Coronary artery (tissue), 2 donors: ENCODE measurements around the gene MAP1S.

Source experiments
- DNase-seq: peaks from one replicate; pipeline ENCODE4 v3.0.0-alpha.2; 2017; ENCODE audit warnings: low spot score
- H3K27ac ChIP-seq, 2 donors: fragments of 200-600 bp; sonication (generic); one replicate each; pipeline ENCODE4 v1.5.1; 2016 to 2019
- H3K4me3 ChIP-seq: fragments of 200-600 bp; sonication (generic); 2 replicates; pipeline ENCODE4 v1.5.1; 2016; ENCODE audit warnings: mild to moderate bottlenecking, moderate library complexity
- CTCF ChIP-seq: fragments of 200-600 bp; sonication (generic); IDR thresholded peaks from one replicate; pipeline ENCODE4 v1.5.1; 2019; ENCODE audit warnings: antibody characterized with exemption

Gene MAP1S

GRCh38 chr19:17748884-17749638, 29.8 kb downstream of the MAP1S start:
- no peak for DNase-seq
- Histone ChIP-seq H3K27ac (no peak overlapping the region), H3K4me3 (no peak overlapping the region)
- TF ChIP-seq CTCF: no peak

- DNase-seq: no peak
- Histone ChIP-seq H3K27ac (no peak overlapping the region), H3K4me3 (no peak overlapping the region)
- no peak for TF ChIP-seq CTCF
Observed at GRCh38 chr19:17749912-17750317, 30.6 kb downstream of the MAP1S start.

- no peak for TF ChIP-seq CTCF
- Histone ChIP-seq H3K4me3 (peak within 1 kb of the TSS; percentile 21), H3K27ac (peak within 1 kb of the TSS in 1 of 2 donors; percentile 48)
- DNase-seq: no peak
Observed at GRCh38 chr19:17751103-17751911, 32.0 kb downstream of the MAP1S start, which contains the start of gene FCHO1. FCHO1 (plus strand) TSS chr19:17751477; CDS start chr19:17755165, 3,688 bp downstream.

GRCh38 chr19:17751912-17752273, 32.6 kb downstream of the MAP1S start:
- DNase-seq: no peak
- no peak for TF ChIP-seq CTCF
- peak overlapping the region in 1 of 2 donors; percentile 48 for H3K27ac ChIP-seq
- no peak overlapping the region for H3K4me3 ChIP-seq

- Histone ChIP-seq H3K27ac (no peak overlapping the region), H3K4me3 (no peak overlapping the region)
- no peak for DNase-seq
- TF ChIP-seq CTCF: no peak
Observed at GRCh38 chr19:17752865-17753639, 33.8 kb downstream of the MAP1S start.

- Histone ChIP-seq H3K27ac (no peak overlapping the region), H3K4me3 (no peak overlapping the region)
- TF ChIP-seq CTCF: no peak
- DNase-seq: no peak
Observed at GRCh38 chr19:17753976-17754375, 34.7 kb downstream of the MAP1S start.
